ENCODE measurements around the gene HPX. TPM values are rescaled to one million over a fixed set of nuclear protein-coding genes. Genes with fewer than 3 reads are reported as not detected.

HPX gene
- total RNA-seq, 1 donor from 2014 or later = not detected

GRCh38 chr11:6389905-6390717, 50.7 kb downstream of the HPX start, which contains the start of gene SMPD1:
TSS of gene SMPD1 (plus strand) at chr11:6390474. CDS start at chr11:6390599, 125 bp downstream.
- no peaks in the 10 kb centered on the region for H3K9me3 Mint-ChIP-seq
- H3K36me3 Mint-ChIP-seq (ENCODE audit: low read depth) = peaks cover 21% of the 10 kb centered on the region
- intact Hi-C loops (cut with micrococcal nuclease) = loop anchor here (1.0 to 2.0 kb wide), 7 partner anchors 12 to 223 kb away; partner anchors contain the start of genes APBB1, ARFIP2, FHIP1B and TAF10
- no peaks in the 10 kb centered on the region for H3K27me3 Mint-ChIP-seq
- DNase-seq = peak; percentile 97
- H3K4me1 Mint-ChIP-seq = peaks cover 36% of the 10 kb centered on the region
- H3K4me3 Mint-ChIP-seq = peak within 1 kb of the TSS; percentile 85
- peak within 1 kb of the TSS; percentile 94 for H3K27ac Mint-ChIP-seq

- DNase-seq = no peak
- peaks cover 17% of the 10 kb centered on the region for H3K36me3 Mint-ChIP-seq (ENCODE audit: low read depth)
- intact Hi-C loops (cut with micrococcal nuclease) = no loop called here
- peaks cover 36% of the 10 kb centered on the region for H3K4me1 Mint-ChIP-seq
- H3K27me3 Mint-ChIP-seq = no peaks in the 10 kb centered on the region
- no peaks in the 10 kb centered on the region for H3K9me3 Mint-ChIP-seq
- H3K27ac Mint-ChIP-seq = no peak overlapping the region
- no peak overlapping the region for H3K4me3 Mint-ChIP-seq
Observed at GRCh38 chr11:6388748-6389147, 52.0 kb downstream of the HPX start.

- no peak for DNase-seq
- intact Hi-C loops (cut with micrococcal nuclease) = no loop called here
- H3K4me3 Mint-ChIP-seq = no peak overlapping the region
- peaks cover 34% of the 10 kb centered on the region for H3K4me1 Mint-ChIP-seq
- H3K27ac Mint-ChIP-seq = no peak overlapping the region
- no peaks in the 10 kb centered on the region for H3K9me3 Mint-ChIP-seq
- no peaks in the 10 kb centered on the region for H3K27me3 Mint-ChIP-seq
- peaks cover 10% of the 10 kb centered on the region for H3K36me3 Mint-ChIP-seq (ENCODE audit: low read depth)
Observed at GRCh38 chr11:6387811-6388599, 52.8 kb downstream of the HPX start.

- DNase-seq = no peak
- no peak overlapping the region for H3K27ac Mint-ChIP-seq
- no peak overlapping the region for H3K4me3 Mint-ChIP-seq
- no peaks in the 10 kb centered on the region for H3K27me3 Mint-ChIP-seq
- peaks cover 20% of the 10 kb centered on the region for H3K4me1 Mint-ChIP-seq
- intact Hi-C loops (cut with micrococcal nuclease) = no loop called here
- no peaks in the 10 kb centered on the region for H3K36me3 Mint-ChIP-seq (ENCODE audit: low read depth)
- no peaks in the 10 kb centered on the region for H3K9me3 Mint-ChIP-seq
Observed at GRCh38 chr11:6385046-6385777, 55.6 kb downstream of the HPX start.

Other genes starting within 250 kb of the HPX start
- not detected in 2 replicates for gene OR52W1, start 241.8 kb downstream of the HPX start, total RNA-seq
- not detected in 2 replicates for gene C11orf42, start 235.4 kb downstream of the HPX start, total RNA-seq
- 19.3 and 20.2 TPM in 2 replicates for gene FHIP1B, start 206.4 kb downstream of the HPX start, total RNA-seq
- gene CNGA4, start 201.9 kb downstream of the HPX start, total RNA-seq = not detected in 2 replicates
- gene CCKBR, start 181.1 kb downstream of the HPX start, total RNA-seq = not detected in 2 replicates
- gene CAVIN3, start 120.5 kb downstream of the HPX start, total RNA-seq = 35.7 and 36.0 TPM in 2 replicates
- 9.4 and 10.0 TPM in 2 replicates for gene SMPD1, start 50.5 kb downstream of the HPX start, total RNA-seq
- gene APBB1, start 21.9 kb downstream of the HPX start, total RNA-seq = 24.1 TPM in 2 replicates
- gene TRIM3, start 33.0 kb upstream of the HPX start, total RNA-seq = 3.4 and 4.1 TPM in 2 replicates
- gene ARFIP2, start 40.3 kb upstream of the HPX start, total RNA-seq = 50.8 and 51.2 TPM in 2 replicates
- gene TIMM10B, start 40.5 kb upstream of the HPX start, total RNA-seq = 41.3 and 47.4 TPM in 2 replicates
- gene DNHD1, start 56.3 kb upstream of the HPX start, total RNA-seq = 21.5 and 22.8 TPM in 2 replicates
- 41.5 and 43.8 TPM in 2 replicates for gene RRP8, start 162.6 kb upstream of the HPX start, total RNA-seq
- 89.6 and 92.4 TPM in 2 replicates for gene ILK, start 162.8 kb upstream of the HPX start, total RNA-seq
- 140 and 141 TPM in 2 replicates for gene TAF10, start 171.2 kb upstream of the HPX start, total RNA-seq
- 32.2 and 35.2 TPM in 2 replicates for gene TPP1, start 178.4 kb upstream of the HPX start, total RNA-seq
- 0.35 and 0.36 TPM in 2 replicates for gene DCHS1, start 214.8 kb upstream of the HPX start, total RNA-seq
- 135 and 146 TPM in 2 replicates for gene MRPL17, start 242.4 kb upstream of the HPX start, total RNA-seq